AG04450 (cell line): Measurements from ENCODE around the gene CRYBA2. TPM values are rescaled to one million over a fixed set of nuclear protein-coding genes. Genes with fewer than 3 reads are reported as not detected.

Experiments
- CTCF ChIA-PET: fragments of 300-600, 350-600 bp; formaldehyde crosslinking; extraction: SDS; loops from one replicate; lab custom pipeline; 2022; ENCODE audit warnings: antibody characterized with exemption, inconsistent platforms; lab: Charles Lee
- POLR2A ChIA-PET: fragments of 350-600 bp; formaldehyde crosslinking; extraction: SDS; loops from one replicate; lab custom pipeline; 2021; ENCODE audit warnings: antibody characterized with exemption, inconsistent platforms; lab: Yijun Ruan, JAX
- DNase-seq: peaks from one replicate; pipeline ENCODE4 v3.0.0-alpha.2; 2011; ENCODE audit warnings: low read depth, low spot score
- H3K27ac ChIP-seq: one replicate; pipeline ENCODE4 v1.5.1; 2012; ENCODE audit warnings: low read depth, low read length, control low read depth
- H3K27me3 ChIP-seq: one replicate; pipeline ENCODE4 v1.6.0; 2012; ENCODE audit warnings: low read length; ENCODE audit not compliant: control insufficient read depth, insufficient read depth
- H3K4me3 ChIP-seq: 2 replicates; pipeline ENCODE4 v1.5.1; 2011; ENCODE audit warnings: mild to moderate bottlenecking, low read depth, low read length, control low read depth
- H3K9me3 ChIP-seq: 2 replicates; pipeline ENCODE4 v1.5.1; 2012; ENCODE audit warnings: low read length; ENCODE audit not compliant: control insufficient read depth, insufficient read depth
- CTCF ChIP-seq: IDR thresholded peaks from 2 replicates; pipeline ENCODE4 v1.5.1; 2011; ENCODE audit warnings: low read depth, low read length, control low read depth, inconsistent platforms
- polyA plus RNA-seq: library from polyadenylated mRNA; depleted of rRNA; stranded (reverse); fragments of >200 nt; gene quantifications from 2 replicates; pipeline ENCODE4 v1.2.3, GENCODE V29; 2011

The CRYBA2 gene
- polyA plus RNA-seq, 1 experiment: 0.19 TPM

- H3K9me3 ChIP-seq: no peaks in the 10 kb centered on the region; the same call in 1 of the 2 replicates
- H3K4me3 ChIP-seq: no peak overlapping the region
- CTCF ChIA-PET: interaction anchor here (8.7 kb wide), 1 partner anchor 122 kb away, joined by 250 read pairs; the partner anchor contains the start of gene NHEJ1
- H3K27ac ChIP-seq: no peak overlapping the region
- TF ChIP-seq CTCF: no peak
- DNase-seq: no peak
- POLR2A ChIA-PET: no interaction called here
- H3K27me3 ChIP-seq: peaks cover 34% of the 10 kb centered on the region
Observed at GRCh38 chr2:219032051-219032745, 39.0 kb upstream of the CRYBA2 start.

GRCh38 chr2:219031005-219031738 lies 38.0 kb upstream of the CRYBA2 start:
- Histone ChIP-seq H3K9me3 (no peaks in the 10 kb centered on the region; the same call in 1 of the 2 replicates), H3K4me3 (no peak overlapping the region), H3K27ac (no peak overlapping the region), H3K27me3 (peaks cover 38% of the 10 kb centered on the region)
- no peak for DNase-seq
- TF ChIP-seq CTCF: no peak
- POLR2A ChIA-PET: no interaction called here
- CTCF ChIA-PET: interaction anchor here (0.6 to 8.7 kb wide), 9 partner anchors 11 to 123 kb away, joined by 3 to 250 read pairs (median 7); partner anchors contain the start of genes CFAP65 and NHEJ1

- ChIA-PET CTCF (interaction anchor here (0.5 to 8.7 kb wide), 51 partner anchors 8 to 323 kb away, joined by 3 to 250 read pairs (median 5); partner anchors contain the start of genes CFAP65 and NHEJ1), POLR2A (interaction anchor here (1.2 kb wide), 1 partner anchor 124 kb away, joined by 3 read pairs; no protein-coding TSS in a partner anchor)
- Histone ChIP-seq H3K27ac (no peak overlapping the region), H3K9me3 (no peaks in the 10 kb centered on the region; the same call in 1 of the 2 replicates), H3K27me3 (peaks cover 42% of the 10 kb centered on the region), H3K4me3 (no peak overlapping the region)
- no peak for DNase-seq
- no peak for TF ChIP-seq CTCF
Observed at GRCh38 chr2:219030177-219030940, 37.1 kb upstream of the CRYBA2 start.

- ChIA-PET CTCF (interaction anchor here (0.5 to 8.7 kb wide), 50 partner anchors 8 to 323 kb away, joined by 3 to 250 read pairs (median 5); partner anchors contain the start of genes CFAP65 and NHEJ1), POLR2A (interaction anchor here (1.2 kb wide), 1 partner anchor 124 kb away, joined by 3 read pairs; no protein-coding TSS in a partner anchor)
- peak; percentile 95 for TF ChIP-seq CTCF
- H3K4me3 ChIP-seq: no peak overlapping the region
- no peak overlapping the region for H3K27ac ChIP-seq
- H3K9me3 ChIP-seq: no peaks in the 10 kb centered on the region; the same call in 1 of the 2 replicates
- peak; percentile 33 for DNase-seq
- H3K27me3 ChIP-seq: peaks cover 41% of the 10 kb centered on the region
Observed at GRCh38 chr2:219029829-219030165, 36.6 kb upstream of the CRYBA2 start.
